ENCODE measurements around the gene DCAF7.

- TF ChIP-seq CTCF (IDR thresholded peaks at IDR 0.05) (no peak), POLR2A (IDR thresholded peaks at IDR 0.05) (no peak)
Measured at GRCh38 chr17:63503341-63503705, 47.0 kb upstream of the DCAF7 start.

Measured in Peyer's patch (tissue), 4 donors.